ENCODE measurements around the gene HSF5. TPM values are rescaled to one million over a fixed set of nuclear protein-coding genes. Genes with fewer than 3 reads are reported as not detected.
A peak's percentile ranks its signal among the peaks of the same experiment; 100 is the strongest.

HSF5 gene
- total and polyA plus RNA-seq, 2 of the 4 experiments (the other 2 are of a cell fraction): not detected

- peak; percentile 48; the same call in 1 of the 2 replicates for TF ChIP-seq FOS (IDR thresholded peaks at IDR 0.05; ENCODE audit: low read depth, low read length)
- no peak for TF ChIP-seq RCOR1 (IDR thresholded peaks at IDR 0.05; ENCODE audit: insufficient replicate concordance, low read length)
- TF ChIP-seq MXI1 (IDR thresholded peaks at IDR 0.05; ENCODE audit: borderline replicate concordance, low read depth, low read length): 0 out of 2 replicates have a peak, but pooled peaks have one; percentile 5
Measured at GRCh38 chr17:58517928-58518609, 29.9 kb upstream of the HSF5 start (continued).

DNA sequence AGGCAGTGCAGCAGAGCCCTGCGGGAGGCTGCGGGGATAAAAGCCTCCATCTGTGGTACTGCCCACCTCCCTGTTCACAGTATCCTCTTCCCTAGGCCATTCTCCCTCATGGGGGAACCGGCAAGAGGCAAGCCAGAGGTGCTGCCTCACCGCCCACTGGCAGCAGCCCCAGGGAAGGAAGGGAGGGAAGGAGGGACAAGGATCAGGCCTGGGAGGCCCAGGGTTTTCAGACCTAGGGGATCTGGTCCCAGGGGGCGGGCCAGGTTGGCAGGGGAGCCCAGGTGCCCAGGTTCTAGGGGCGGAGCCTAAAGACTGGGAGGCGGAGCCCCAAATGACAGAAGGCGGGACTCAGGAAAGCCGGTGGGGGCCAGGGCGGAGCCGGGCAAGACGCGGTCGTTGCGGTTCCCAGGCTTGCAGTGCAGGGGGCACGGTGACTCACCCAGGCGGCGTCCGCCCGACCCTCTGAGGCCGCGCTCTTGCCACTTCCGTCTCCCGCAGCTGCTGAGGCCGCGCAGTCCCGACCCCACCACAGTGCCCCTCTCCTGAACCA lies 29.2 kb upstream of the HSF5 start:
- Histone ChIP-seq H2BK15ac (ENCODE audit: low read depth, low read length) (0 out of 3 replicates have a peak overlapping the region, but pooled peaks have one; percentile 46), H2AFZ (replicated peaks; ENCODE audit: low read length, poor library complexity) (peak overlapping the region; percentile 99), H4K20me1 (ENCODE audit: insufficient read depth, low read length) (no peaks in the 10 kb centered on the region), H3K56ac (ENCODE audit: extremely low read depth, insufficient read depth, low read length) (peak overlapping the region; percentile 51; the same call in 1 of the 2 replicates), H3K27ac (ENCODE audit: insufficient read depth, low read length) (peak overlapping the region; percentile 65), H3K36me3 (ENCODE audit: control insufficient read depth, insufficient read depth, low read length) (peaks cover 2% of the 10 kb centered on the region; the same call in 1 of the 2 replicates), H3K14ac (replicated peaks; ENCODE audit: low read depth, low read length) (peak overlapping the region; percentile 81), H3K9me3 (ENCODE audit: control insufficient read depth, insufficient read depth, low read length) (no peaks in the 10 kb centered on the region), H3K9me1 (ENCODE audit: insufficient read depth, low read length) (peaks cover 12% of the 10 kb centered on the region; the same call in 1 of the 2 replicates), H2BK20ac (ENCODE audit: low read depth, low read length) (no peak overlapping the region), H3K27me3 (ENCODE audit: control insufficient read depth, insufficient read depth, low read length) (no peaks in the 10 kb centered on the region), H2AK9ac (replicated peaks; ENCODE audit: low read depth, low read length, poor library complexity) (peak overlapping the region; percentile 97), H2BK120ac (ENCODE audit: low read depth, low read length) (peak overlapping the region; percentile 33; the same call in 1 of the 2 replicates), H2AK5ac (ENCODE audit: low read depth, low read length) (peak overlapping the region; percentile 89), H3K4me1 (ENCODE audit: control insufficient read depth, insufficient read depth, low read length) (peaks cover 12% of the 10 kb centered on the region; the same call in 1 of the 2 replicates), H2BK5ac (ENCODE audit: low read depth, low read length, poor library complexity, severe bottlenecking) (peak overlapping the region; percentile 52), H3K23ac (ENCODE audit: low read depth, low read length) (0 out of 2 replicates have a peak overlapping the region, but pooled peaks have one; percentile 38), H3K4me3 (ENCODE audit: insufficient read depth, low read depth, low read length) (peak overlapping the region; percentile 64), H4K8ac (ENCODE audit: low read depth in 2 of 2, low read length in 2 of 2) (peak overlapping the region; percentile 84 to 85), H3K9ac (ENCODE audit: low read depth, low read length) (peak overlapping the region; percentile 68), H4K5ac (ENCODE audit: low read depth, low read length) (peak overlapping the region; percentile 58), H3K18ac (ENCODE audit: low read depth, low read length) (no peak overlapping the region; the same call in 1 of the 2 replicates), H3K4ac (ENCODE audit: low read depth, low read length) (peak overlapping the region; percentile 87), H3K79me1 (ENCODE audit: low read depth in 1 of 2, low read length in 2 of 2) (peaks cover 1 to 39% of the 10 kb centered on the region in 2 experiments; a peak in 3 of 4 replicates), H3K4me2 (ENCODE audit: low read depth, low read length) (peak overlapping the region; percentile 88), H4K91ac (ENCODE audit: insufficient read depth, low read depth, low read length) (peak overlapping the region; percentile 80)
- no peak for DNase-seq
- TF ChIP-seq RCOR1 (IDR thresholded peaks at IDR 0.05; ENCODE audit: insufficient replicate concordance, low read length) (peak; percentile 17), FOS (IDR thresholded peaks at IDR 0.05; ENCODE audit: low read depth, low read length) (no peak), MAZ (IDR thresholded peaks at IDR 0.05; ENCODE audit: borderline replicate concordance, low read depth, low read length) (peak; percentile 93), BHLHE40 (IDR thresholded peaks at IDR 0.05; ENCODE audit: low read depth, low read length) (no peak), POLR2A (IDR thresholded peaks at IDR 0.05; ENCODE audit: low read depth, low read length) (no peak), MXI1 (IDR thresholded peaks at IDR 0.05; ENCODE audit: borderline replicate concordance, low read depth, low read length) (0 out of 2 replicates have a peak, but pooled peaks have one; percentile 16)
- CTCF ChIA-PET: no interaction called here
- in situ Hi-C loops (cut with MboI; ENCODE audit: low sequenced_read_pairs): loop anchor here (10.0 kb wide), 1 partner anchor 117 kb away; no protein-coding TSS in a partner anchor
- no peak for ATAC-seq (ENCODE audit: low read depth)
- POLR2A ChIA-PET (ENCODE audit: unreplicated experiment): no interaction called here
- dilution Hi-C loops (cut with HindIII; ENCODE audit: low sequenced_read_pairs, unreplicated experiment): no loop called here
- WGBS, 2 experiments (ENCODE audit: extremely low coverage in 2 of 2, insufficient read length in 1 of 2): 0% methylated on average over 2 of the region's 27 CpGs; no CpG with 5 or more reads in 1 of the 2 experiments
- BruUV-seq (replicated peaks): no TSS peak
- intact Hi-C loops (cut with micrococcal nuclease): loop anchor here (5.0 to 10.0 kb wide), 2 partner anchors 165 to 267 kb away; partner anchors contain the start of gene SUPT4H1

Measured in IMR-90 (cell line).